HEK293T (cell line): ENCODE measurements around the gene PROSER2.
A peak's percentile ranks its signal among the peaks of the same experiment; 100 is the strongest.

Experiments used
- CTCF ChIA-PET: fragments of 350-600 bp; formaldehyde crosslinking; extraction: SDS; loops from one replicate; lab custom pipeline; 2021; ENCODE audit warnings: antibody characterized with exemption, inconsistent platforms; lab: Yijun Ruan, JAX
- POLR2A ChIA-PET: fragments of 350-600 bp; formaldehyde crosslinking; extraction: SDS; loops from one replicate; lab custom pipeline; 2020; ENCODE audit warnings: antibody characterized with exemption, inconsistent platforms; lab: Yijun Ruan, JAX
- DNase-seq: peaks from one replicate; pipeline ENCODE4 v3.0.0; 2012; ENCODE audit warnings: mixed read lengths; ENCODE audit errors: extremely low spot score
- ARNT ChIP-seq: fragments of 450-650 bp; IDR thresholded peaks from 2 replicates; pipeline ENCODE4 v1.6.1; 2017; ENCODE audit warnings: mild to moderate bottlenecking
- BHLHE40 ChIP-seq: fragments of 450-650 bp; IDR thresholded peaks from 2 replicates; pipeline ENCODE4 v1.6.1; 2016; ENCODE audit warnings: mild to moderate bottlenecking, moderate library complexity, borderline replicate concordance
- CTBP1 ChIP-seq: fragments of 450-650 bp; IDR thresholded peaks from 2 replicates; pipeline ENCODE4 v1.6.1; 2016; ENCODE audit warnings: borderline replicate concordance
- ELF4 ChIP-seq: fragments of 450-650 bp; IDR thresholded peaks from 2 replicates; pipeline ENCODE4 v1.6.1; 2017; ENCODE audit warnings: antibody characterized with exemption
- FOXK2 ChIP-seq: fragments of 450-650 bp; IDR thresholded peaks from 2 replicates; pipeline ENCODE4 v1.6.1; 2016; ENCODE audit warnings: mild to moderate bottlenecking
- FOXM1 ChIP-seq: fragments of 450-650 bp; IDR thresholded peaks from 2 replicates; pipeline ENCODE4 v1.6.1; 2017; ENCODE audit warnings: mild to moderate bottlenecking, borderline replicate concordance
- HDGF ChIP-seq: fragments of 450-650 bp; IDR thresholded peaks from 2 replicates; pipeline ENCODE4 v1.6.1; 2017; ENCODE audit warnings: antibody characterized with exemption, borderline replicate concordance
- L3MBTL2 ChIP-seq: fragments of 450-650 bp; conservative IDR thresholded peaks from 2 replicates; pipeline ENCODE4 v1.6.1; 2016; ENCODE audit warnings: mild to moderate bottlenecking
- LEF1 ChIP-seq: fragments of 450-650 bp; IDR thresholded peaks from 2 replicates; pipeline ENCODE4 v1.6.1; 2017; ENCODE audit warnings: mild to moderate bottlenecking, borderline replicate concordance
- NFRKB ChIP-seq: fragments of 450-650 bp; IDR thresholded peaks from 2 replicates; pipeline ENCODE4 v1.6.1; 2016; ENCODE audit warnings: mild to moderate bottlenecking, moderate library complexity
- SUZ12 ChIP-seq: fragments of 450-650 bp; IDR thresholded peaks from 2 replicates; pipeline ENCODE4 v1.6.1; 2016; ENCODE audit warnings: mild to moderate bottlenecking
- TARDBP ChIP-seq: fragments of 450-650 bp; IDR thresholded peaks from 2 replicates; pipeline ENCODE4 v1.6.1; 2016
- ZNF384 ChIP-seq: fragments of 450-650 bp; IDR thresholded peaks from 2 replicates; pipeline ENCODE4 v1.6.1; 2016
- TF ChIP-seq, protein P1 (sequence below): fragments of 450-650 bp; IDR thresholded peaks from 2 replicates; pipeline ENCODE4 v1.6.1; 2016

Gene PROSER2

DNA sequence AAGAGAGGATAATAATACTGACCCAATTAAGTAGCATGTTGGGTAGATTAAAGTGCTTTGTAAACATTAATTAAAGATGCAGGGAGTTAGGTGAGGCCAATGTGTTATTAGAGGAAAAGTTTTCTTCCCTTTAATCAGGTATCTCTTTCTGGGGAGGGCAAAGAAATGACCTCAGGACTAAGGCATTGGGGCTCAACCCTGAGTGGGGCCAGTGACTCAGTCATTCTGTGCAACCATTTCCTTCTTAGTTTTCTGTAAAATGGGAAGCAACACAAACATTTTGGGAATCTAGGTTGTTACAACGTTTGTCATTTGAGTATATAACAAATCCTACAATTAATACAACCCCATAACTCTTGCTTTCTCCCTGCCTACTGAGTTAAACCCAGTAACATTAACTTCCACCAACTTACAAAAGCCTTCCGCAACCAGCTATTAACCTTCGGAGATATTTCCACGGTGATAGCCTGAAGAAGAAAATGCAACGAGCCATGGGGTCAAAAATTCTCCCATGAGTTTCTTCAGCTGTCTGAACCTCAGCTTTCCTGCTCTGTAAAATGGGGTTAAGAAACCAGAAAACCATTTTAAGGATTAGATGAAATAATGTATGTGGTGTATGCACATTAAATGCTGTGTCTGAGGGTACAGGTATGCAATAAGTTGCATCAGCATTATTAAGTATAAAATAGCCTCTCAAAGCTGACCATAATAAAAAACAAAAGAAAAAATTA, 965 bp upstream of the PROSER2 start:
- DNase-seq = no peak
- TF ChIP-seq FOXM1 = no peak
- TF ChIP-seq ZNF384 = no peak
- no peak for TF ChIP-seq TARDBP
- no peak for TF ChIP-seq LEF1
- no peak for TF ChIP-seq FOXK2
- ChIA-PET CTCF (no interaction called here), POLR2A (no interaction called here)

DNA sequence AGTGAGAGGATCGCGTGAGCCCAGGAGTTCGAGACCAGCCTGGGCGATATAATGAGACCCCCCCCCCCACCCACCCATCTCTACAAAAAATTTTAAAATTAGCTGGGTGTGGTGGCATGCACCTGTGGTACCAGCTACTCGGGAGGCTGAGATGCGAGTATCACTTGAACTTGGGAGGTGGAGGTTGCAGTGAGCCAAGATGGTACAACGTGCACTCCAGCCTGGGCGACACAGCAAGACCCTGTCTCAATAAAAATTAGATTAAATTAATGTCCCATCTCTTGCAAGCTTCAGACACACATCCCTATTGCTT, 391 bp upstream of the PROSER2 start:
- TF ChIP-seq NFRKB (no peak), CTBP1 (no peak), ARNT (no peak), HDGF (no peak), ZNF384 (no peak), LEF1 (no peak), BHLHE40 (no peak), L3MBTL2 (no peak), ELF4 (no peak)
- TF ChIP-seq, protein P1, sequence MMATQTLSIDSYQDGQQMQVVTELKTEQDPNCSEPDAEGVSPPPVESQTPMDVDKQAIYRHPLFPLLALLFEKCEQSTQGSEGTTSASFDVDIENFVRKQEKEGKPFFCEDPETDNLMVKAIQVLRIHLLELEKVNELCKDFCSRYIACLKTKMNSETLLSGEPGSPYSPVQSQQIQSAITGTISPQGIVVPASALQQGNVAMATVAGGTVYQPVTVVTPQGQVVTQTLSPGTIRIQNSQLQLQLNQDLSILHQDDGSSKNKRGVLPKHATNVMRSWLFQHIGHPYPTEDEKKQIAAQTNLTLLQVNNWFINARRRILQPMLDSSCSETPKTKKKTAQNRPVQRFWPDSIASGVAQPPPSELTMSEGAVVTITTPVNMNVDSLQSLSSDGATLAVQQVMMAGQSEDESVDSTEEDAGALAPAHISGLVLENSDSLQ = no peak
- ChIA-PET CTCF (no interaction called here), POLR2A (no interaction called here)
- no peak for DNase-seq

DNA sequence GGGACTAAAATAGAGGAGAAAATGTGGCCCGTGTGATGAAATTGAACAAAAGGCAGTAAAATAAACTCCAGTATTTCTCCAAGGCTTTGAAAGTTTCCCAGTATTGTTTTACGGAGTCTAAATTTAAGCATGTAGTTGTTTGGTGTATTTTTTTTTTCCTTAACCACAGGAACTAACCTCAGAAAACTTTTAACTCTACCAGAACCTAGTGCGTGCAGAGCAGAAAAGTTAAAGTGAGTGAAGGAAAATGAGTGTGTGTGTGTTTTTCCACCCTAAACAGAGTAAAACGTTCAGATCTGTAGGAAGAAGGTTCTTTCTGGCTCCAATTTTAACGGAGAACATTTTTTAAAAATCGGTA, 812 bp downstream of the PROSER2 start:
- TF ChIP-seq HDGF (no peak), L3MBTL2 (no peak), CTBP1 (no peak), ZNF384 (no peak), SUZ12 (no peak), TARDBP (no peak), ARNT (no peak), FOXK2 (no peak)
- TF ChIP-seq, protein P1 = no peak
- DNase-seq = no peak
- CTCF ChIA-PET = no interaction called here

DNA sequence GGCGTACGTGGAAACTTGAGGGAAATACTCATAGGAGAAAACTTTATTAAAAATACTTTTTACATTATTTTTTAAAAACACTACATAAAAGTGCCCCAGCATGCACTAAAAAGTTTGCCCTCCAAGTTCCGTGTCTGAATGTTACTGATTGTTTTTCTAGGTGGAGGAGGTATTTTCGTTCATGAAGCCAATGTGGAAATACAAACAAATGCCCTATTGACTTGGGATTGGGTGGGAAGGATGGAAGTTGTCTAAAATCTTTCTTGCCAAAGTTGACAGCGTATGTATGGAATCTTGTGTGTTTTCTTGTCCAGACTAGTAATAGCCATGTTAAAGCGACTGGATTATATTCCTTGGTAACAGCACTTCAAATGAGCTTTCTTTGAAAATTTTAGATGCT, 1.2 kb downstream of the PROSER2 start:
- no peak for DNase-seq
- TF ChIP-seq, protein P1 = no peak
- TF ChIP-seq FOXM1 = no peak
- no peak for TF ChIP-seq NFRKB
- no peak for TF ChIP-seq ZNF384
- TF ChIP-seq BHLHE40 = no peak
- no peak for TF ChIP-seq LEF1
- TF ChIP-seq L3MBTL2 = no peak
- no peak for TF ChIP-seq HDGF
- TF ChIP-seq ELF4 = no peak
- ChIA-PET CTCF (no interaction called here), POLR2A (interaction anchor here (1.2 kb wide), 1 partner anchor 15 kb away, joined by 4 read pairs; no protein-coding TSS in a partner anchor)

More for the DNA sequence above, 812 bp downstream of the PROSER2 start:
- POLR2A ChIA-PET = no interaction called here

DNA sequence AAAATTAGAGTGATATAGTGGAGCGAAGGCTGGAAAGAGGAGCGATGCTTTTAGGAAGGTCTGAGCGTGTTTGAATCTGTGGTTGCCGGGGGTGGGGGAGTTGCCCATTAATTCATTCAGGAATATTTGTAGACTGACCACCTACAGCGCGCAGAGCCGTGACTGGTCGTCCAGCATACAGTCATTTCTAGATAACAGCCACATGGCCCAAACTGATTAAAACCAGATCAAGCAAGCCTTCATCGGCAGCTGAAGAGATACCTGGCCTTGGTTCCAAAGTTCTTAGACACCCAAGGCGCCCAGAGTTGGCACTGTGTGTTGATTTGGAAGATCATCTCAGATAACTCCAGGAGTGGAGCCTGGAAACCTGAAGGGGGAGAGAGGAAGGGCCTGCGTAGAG, 1.7 kb downstream of the PROSER2 start:
- TF ChIP-seq LEF1 = no peak
- POLR2A ChIA-PET = interaction anchor here (1.2 kb wide), 1 partner anchor 14 kb away, joined by 4 read pairs; no protein-coding TSS in a partner anchor
- CTCF ChIA-PET = no interaction called here
- DNase-seq = peak; percentile 32

DNA sequence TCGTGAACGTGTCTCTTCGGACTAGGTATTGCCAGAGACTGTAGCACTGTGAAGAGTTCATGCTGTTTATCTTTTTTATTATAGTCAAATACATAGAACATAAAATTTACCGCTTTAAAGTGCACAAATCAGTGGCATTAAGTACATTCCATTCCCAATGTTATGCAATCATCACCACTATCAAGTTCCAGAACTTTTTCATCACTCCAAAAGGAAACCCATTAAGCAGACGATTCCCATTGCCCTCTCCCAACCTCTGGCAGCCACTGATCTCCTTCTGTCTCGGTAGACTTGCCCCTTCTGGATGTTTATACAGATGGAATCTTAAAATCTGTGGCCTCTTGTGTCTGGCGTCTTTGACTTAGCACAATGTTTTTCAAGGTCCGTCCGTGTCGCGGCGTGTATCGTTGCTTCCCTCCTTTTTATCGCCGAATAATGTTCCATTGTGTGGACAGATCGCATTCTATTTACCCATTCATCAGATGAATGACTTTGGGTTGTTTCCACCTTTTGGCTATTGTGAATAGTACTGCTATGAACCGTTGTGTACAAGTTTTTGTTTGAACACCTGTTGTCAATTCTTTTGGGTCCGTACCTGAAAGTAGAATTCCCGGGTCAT, 2.7 kb downstream of the PROSER2 start:
- CTCF ChIA-PET = no interaction called here
- no peak for DNase-seq
- POLR2A ChIA-PET = no interaction called here
- TF ChIP-seq ELF4 (no peak), ZNF384 (no peak), BHLHE40 (no peak), NFRKB (no peak), FOXM1 (no peak)

DNA sequence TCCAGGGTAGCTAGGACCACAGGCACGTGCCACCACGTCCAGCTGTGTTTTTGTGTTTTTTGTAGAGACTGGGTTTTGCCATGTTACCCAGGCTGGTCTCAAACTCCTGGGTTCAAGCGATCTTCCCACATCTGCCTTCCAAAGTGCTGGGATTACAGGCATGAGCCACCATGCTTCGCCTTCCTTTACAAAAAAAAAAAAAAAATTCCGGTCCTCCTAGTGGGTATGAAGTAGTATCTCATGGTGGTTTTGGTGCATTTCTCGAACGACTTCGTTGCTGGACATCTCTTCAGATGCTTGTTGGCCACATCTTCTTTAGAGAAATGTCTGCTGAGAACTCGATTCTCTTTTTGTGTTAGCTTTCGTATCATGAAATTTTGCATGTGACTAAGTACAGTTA, 3.9 kb downstream of the PROSER2 start:
- POLR2A ChIA-PET = no interaction called here
- CTCF ChIA-PET = no interaction called here
- no peak for TF ChIP-seq LEF1
- TF ChIP-seq ZNF384 = peak; percentile 61; the same call in 1 of the 2 replicates
- DNase-seq = no peak
